Vagina (tissue), 2 donors: ENCODE results near the gene PTP4A1. TPM values are rescaled to one million over a fixed set of nuclear protein-coding genes. Genes with fewer than 3 reads are reported as not detected.

ENCODE experiments used
- DNase-seq, 2 donors: peaks; one replicate each; pipeline ENCODE4 v3.0.0-alpha.2; 2017; ENCODE audit errors: extremely low spot score in 2 of 2
- H3K27ac ChIP-seq: fragments of 200-600 bp; sonication (generic); one replicate; pipeline ENCODE4 v1.5.1; 2019
- H3K27me3 ChIP-seq: fragments of 200-600 bp; sonication (generic); one replicate; pipeline ENCODE4 v1.5.1; 2019
- H3K36me3 ChIP-seq, 2 donors: fragments of 200-600 bp; sonication (generic); one replicate each; pipeline ENCODE4 v1.5.1; 2017 to 2019
- H3K4me1 ChIP-seq: fragments of 200-600 bp; sonication (generic); one replicate; pipeline ENCODE4 v1.5.1; 2019
- H3K4me3 ChIP-seq, 2 donors: fragments of 200-600 bp; sonication (generic); 1 replicate in 1 of 2; 2 replicates in 1 of 2; pipeline ENCODE4 v1.5.1; 2016 to 2019
- H3K9me3 ChIP-seq: fragments of 200-600 bp; sonication (generic); one replicate; pipeline ENCODE4 v1.5.1; 2019
- CTCF ChIP-seq, 3 experiments: fragments of 450-650 bp in 2 of 3; fragments of 200-600 bp in 1 of 3; sonication (generic) in 1 of 3; IDR thresholded peaks; one replicate each; pipeline ENCODE4 v1.5.1; 2017 to 2019; ENCODE audit warnings: antibody characterized with exemption in 3 of 3, mild to moderate bottlenecking in 2 of 3, moderate library complexity in 2 of 3
- POLR2A ChIP-seq, 2 donors: fragments of 450-650 bp; IDR thresholded peaks; one replicate each; pipeline ENCODE4 v1.6.1; 2017; ENCODE audit warnings: antibody characterized with exemption in 2 of 2, mild to moderate bottlenecking in 2 of 2, moderate library complexity in 2 of 2
- POLR2AphosphoS5 ChIP-seq, 2 donors: sonication (generic); formaldehyde crosslinking; IDR thresholded peaks; one replicate each; pipeline ENCODE4 v1.9.0; 2017; ENCODE audit warnings: antibody characterized with exemption in 2 of 2, mild to moderate bottlenecking in 2 of 2, low read depth in 1 of 2; ENCODE audit not compliant: insufficient read depth in 1 of 2
- intact Hi-C: fragments of 100-400 bp; cut with DNase I; formaldehyde crosslinking; loops from one replicate; pipeline ENCODE4 v1.15.1; 2023
- total RNA-seq: library from RNA; depleted of rRNA; stranded (reverse); fragments of >200 nt; gene quantifications from one replicate; pipeline ENCODE4 v1.2.3, GENCODE V29; 2016

PTP4A1 gene
- total RNA-seq, 1 donor from 2014 or later, result 29.5 TPM

- Histone ChIP-seq H3K4me3 (peak overlapping the region; percentile 34 to 45), H3K4me1 (peaks cover 7% of the 10 kb centered on the region), H3K27me3 (no peaks in the 10 kb centered on the region), H3K9me3 (no peaks in the 10 kb centered on the region), H3K36me3 (no peaks in the 10 kb centered on the region), H3K27ac (no peak overlapping the region)
- no peak for DNase-seq
- intact Hi-C loops, result loop anchor here (5.0 kb wide), 1 partner anchor 169 kb away; no protein-coding TSS in a partner anchor
- TF ChIP-seq POLR2A (IDR thresholded peaks at IDR 0.05) (no peak), CTCF (IDR thresholded peaks at IDR 0.05) (peak; percentile 37 to 88 (median 79))
These were observed 26.1 kb downstream of the PTP4A1 start for GRCh38 chr6:63598049-63599036.

- H3K27me3 ChIP-seq, result no peaks in the 10 kb centered on the region
- no peaks in the 10 kb centered on the region for H3K9me3 ChIP-seq
- H3K4me1 ChIP-seq, result peaks cover 7% of the 10 kb centered on the region
- H3K27ac ChIP-seq, result no peak overlapping the region
- DNase-seq, result no peak
- no peak overlapping the region for H3K4me3 ChIP-seq
- no peaks in the 10 kb centered on the region for H3K36me3 ChIP-seq
- intact Hi-C loops, result loop anchor here (5.0 kb wide), 1 partner anchor 168 kb away; no protein-coding TSS in a partner anchor
- TF ChIP-seq POLR2A (IDR thresholded peaks at IDR 0.05), result no peak
- no peak for TF ChIP-seq CTCF (IDR thresholded peaks at IDR 0.05)
- TF ChIP-seq POLR2AphosphoS5 (IDR thresholded peaks at IDR 0.05; ENCODE audit: insufficient read depth in 1 of 2, low read depth in 1 of 2), result no peak
These were observed 27.0 kb downstream of the PTP4A1 start for GRCh38 chr6:63599243-63599642.

GRCh38 chr6:63600136-63600535 is 27.9 kb downstream of the PTP4A1 start:
- Histone ChIP-seq H3K4me3 (no peak overlapping the region), H3K4me1 (peaks cover 7% of the 10 kb centered on the region), H3K27ac (no peak overlapping the region), H3K27me3 (no peaks in the 10 kb centered on the region), H3K9me3 (no peaks in the 10 kb centered on the region), H3K36me3 (no peaks in the 10 kb centered on the region)
- no peak for TF ChIP-seq POLR2A (IDR thresholded peaks at IDR 0.05)
- TF ChIP-seq POLR2AphosphoS5 (IDR thresholded peaks at IDR 0.05; ENCODE audit: insufficient read depth in 1 of 2, low read depth in 1 of 2), result no peak
- no peak for TF ChIP-seq CTCF (IDR thresholded peaks at IDR 0.05)
- intact Hi-C loops, result no loop called here
- no peak for DNase-seq

- Histone ChIP-seq H3K4me3 (no peak overlapping the region), H3K36me3 (no peaks in the 10 kb centered on the region), H3K27me3 (no peaks in the 10 kb centered on the region), H3K9me3 (no peaks in the 10 kb centered on the region), H3K27ac (no peak overlapping the region), H3K4me1 (no peaks in the 10 kb centered on the region)
- TF ChIP-seq POLR2A (IDR thresholded peaks at IDR 0.05), result no peak
- intact Hi-C loops, result no loop called here
- DNase-seq, result no peak
These were observed 37.0 kb downstream of the PTP4A1 start for GRCh38 chr6:63609231-63609630.

GRCh38 chr6:63610944-63611343 is 38.7 kb downstream of the PTP4A1 start:
- Histone ChIP-seq H3K36me3 (no peaks in the 10 kb centered on the region), H3K4me1 (no peaks in the 10 kb centered on the region), H3K27ac (no peak overlapping the region), H3K9me3 (no peaks in the 10 kb centered on the region), H3K27me3 (no peaks in the 10 kb centered on the region), H3K4me3 (no peak overlapping the region)
- no peak for DNase-seq
- TF ChIP-seq POLR2A (IDR thresholded peaks at IDR 0.05), result no peak
- TF ChIP-seq POLR2AphosphoS5 (IDR thresholded peaks at IDR 0.05; ENCODE audit: insufficient read depth in 1 of 2, low read depth in 1 of 2), result no peak
- intact Hi-C loops, result no loop called here

GRCh38 chr6:63611560-63611959 is 39.3 kb downstream of the PTP4A1 start:
- Histone ChIP-seq H3K4me1 (no peaks in the 10 kb centered on the region), H3K36me3 (no peaks in the 10 kb centered on the region), H3K9me3 (no peaks in the 10 kb centered on the region), H3K27ac (no peak overlapping the region), H3K27me3 (no peaks in the 10 kb centered on the region), H3K4me3 (no peak overlapping the region)
- TF ChIP-seq POLR2A (IDR thresholded peaks at IDR 0.05) (no peak), CTCF (IDR thresholded peaks at IDR 0.05) (no peak), POLR2AphosphoS5 (IDR thresholded peaks at IDR 0.05; ENCODE audit: insufficient read depth in 1 of 2, low read depth in 1 of 2) (no peak)
- DNase-seq, result no peak
- intact Hi-C loops, result no loop called here
